ENCODE data around the gene S100A14. TPM values are rescaled to one million over a fixed set of nuclear protein-coding genes. Genes with fewer than 3 reads are reported as not detected.

Gene S100A14
- polyA plus RNA-seq (ENCODE audit: insufficient read length in 4 of 4) = 10 to 100 TPM in 3 of 4 donors, under 1 TPM in 1; 0.96 to 29.2 (median 18.9) TPM

GRCh38 chr1:153616144-153616916, at the start of gene S100A14:
Gene S100A14 (minus strand): TSS chr1:153616325. CDS start chr1:153615858, 467 bp downstream.
- DNase-seq (ENCODE audit: low read depth in 4 of 4, low spot score in 3 of 4) = no peak

DNA sequence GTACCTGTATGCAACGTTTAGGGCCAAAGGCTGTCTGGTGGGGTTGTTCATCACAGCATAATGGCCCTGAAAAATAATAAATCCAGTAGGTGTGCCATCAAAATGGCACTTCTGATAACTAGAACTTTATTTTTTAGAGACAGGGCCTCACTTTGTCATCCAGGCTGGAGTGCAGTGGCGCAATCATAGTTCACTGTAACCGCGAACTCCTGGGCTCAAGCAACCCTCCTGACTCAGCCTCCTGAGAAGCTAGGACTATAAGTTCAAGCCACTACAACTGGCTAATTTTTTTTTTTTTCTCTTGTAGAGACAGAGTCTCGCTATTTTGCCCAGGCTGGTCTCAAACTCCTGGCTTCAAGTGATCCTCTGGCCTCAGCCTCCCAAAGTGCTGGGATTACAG, 47.1 kb upstream of the S100A14 start:
- no peak for DNase-seq (ENCODE audit: low read depth in 4 of 4, low spot score in 3 of 4)

DNA sequence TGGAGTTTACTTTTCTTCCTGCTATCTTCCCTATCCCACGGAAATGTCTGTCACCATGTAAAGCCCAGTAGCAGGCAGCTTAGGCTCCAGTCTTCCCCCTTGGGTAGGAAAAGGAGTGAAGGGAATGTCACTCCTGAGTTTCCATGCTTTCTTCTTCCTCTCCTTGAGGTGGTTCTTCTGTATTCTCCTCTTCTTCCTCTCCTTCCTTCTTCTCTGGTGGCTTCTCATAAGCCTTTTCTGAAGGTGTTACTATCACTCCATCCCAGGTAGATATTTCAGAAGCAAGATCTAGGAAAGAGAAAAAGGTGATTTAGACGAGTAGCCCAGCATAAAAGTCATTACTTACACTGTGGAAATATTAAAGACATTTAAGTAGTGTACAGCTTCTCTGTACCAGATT, 46.1 kb upstream of the S100A14 start:
- DNase-seq (ENCODE audit: low read depth in 4 of 4, low spot score in 3 of 4) = no peak

- DNase-seq (ENCODE audit: low read depth in 4 of 4, low spot score in 3 of 4) = no peak
Observed at GRCh38 chr1:153661111-153661708, 45.1 kb upstream of the S100A14 start.

GRCh38 chr1:153659656-153660055, 43.5 kb upstream of the S100A14 start:
- DNase-seq (ENCODE audit: low read depth in 4 of 4, low spot score in 3 of 4) = no peak

GRCh38 chr1:153659175-153659534, 43.0 kb upstream of the S100A14 start:
- no peak for DNase-seq (ENCODE audit: low read depth in 4 of 4, low spot score in 3 of 4)

DNA sequence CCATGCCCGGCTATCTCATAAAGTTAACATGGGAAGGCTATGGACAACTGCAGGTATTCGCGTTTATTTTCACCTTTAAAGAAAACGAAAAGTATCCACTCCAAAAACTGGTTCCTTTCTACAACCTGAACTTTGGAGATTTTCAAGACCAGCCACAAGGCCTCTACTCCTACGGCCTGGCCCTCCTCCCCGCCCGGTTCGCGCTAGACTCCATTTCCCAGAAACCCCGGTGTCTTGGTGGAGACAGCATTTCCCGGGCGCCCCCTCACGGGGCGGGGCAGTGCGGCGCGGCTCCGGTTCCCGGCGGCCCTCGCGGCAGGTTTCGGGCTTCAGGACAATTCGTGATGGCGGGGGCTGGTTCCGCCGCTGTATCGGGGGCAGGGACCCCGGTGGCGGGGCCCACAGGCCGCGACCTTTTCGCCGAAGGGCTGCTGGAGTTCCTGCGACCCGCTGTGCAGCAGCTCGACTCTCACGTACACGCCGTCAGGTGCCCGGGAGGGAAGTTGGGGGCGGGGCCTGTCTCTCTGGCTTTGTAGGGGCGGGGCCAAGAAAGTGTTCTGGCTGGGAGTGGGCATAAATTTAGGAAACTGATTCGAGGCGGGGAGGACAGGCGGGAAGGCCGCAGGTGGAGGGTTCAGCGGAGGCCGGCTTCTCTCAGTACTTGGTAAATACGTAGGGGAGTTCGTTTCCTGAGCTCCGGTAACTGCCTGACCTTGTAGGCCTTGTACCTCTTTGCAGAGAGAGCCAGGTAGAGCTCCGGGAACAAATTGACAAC, 42.5 kb upstream of the S100A14 start, which contains the start of gene SNAPIN:
TSS of gene SNAPIN (plus strand) at position 304 of the 775 bp plus-strand sequence. CDS start at position 345, 41 bp downstream.
- peak in 3 of 4 donors; percentile 69 to 81 (median 80) for DNase-seq (ENCODE audit: low read depth in 4 of 4, low spot score in 3 of 4)

DNA sequence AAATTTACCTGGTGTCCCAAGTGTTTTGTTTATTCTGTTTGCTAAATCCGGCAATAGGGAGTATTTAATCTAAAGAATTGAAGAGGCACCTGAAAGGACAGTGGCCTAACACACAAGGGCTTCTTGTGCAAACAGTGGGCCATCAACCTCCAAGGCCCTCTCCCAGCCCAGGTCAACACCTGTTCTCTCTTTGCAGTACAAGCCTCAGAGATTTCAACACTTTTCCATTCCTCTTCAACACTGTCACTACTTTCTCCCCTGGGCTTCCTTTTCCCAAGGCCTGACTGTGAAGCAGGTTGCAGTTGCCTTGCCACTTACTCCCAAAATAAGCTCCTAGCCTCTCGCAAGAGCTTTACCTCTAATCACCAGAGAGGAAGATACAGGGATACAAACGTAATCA, 39.2 kb upstream of the S100A14 start:
- DNase-seq (ENCODE audit: low read depth in 4 of 4, low spot score in 3 of 4) = no peak

DNA sequence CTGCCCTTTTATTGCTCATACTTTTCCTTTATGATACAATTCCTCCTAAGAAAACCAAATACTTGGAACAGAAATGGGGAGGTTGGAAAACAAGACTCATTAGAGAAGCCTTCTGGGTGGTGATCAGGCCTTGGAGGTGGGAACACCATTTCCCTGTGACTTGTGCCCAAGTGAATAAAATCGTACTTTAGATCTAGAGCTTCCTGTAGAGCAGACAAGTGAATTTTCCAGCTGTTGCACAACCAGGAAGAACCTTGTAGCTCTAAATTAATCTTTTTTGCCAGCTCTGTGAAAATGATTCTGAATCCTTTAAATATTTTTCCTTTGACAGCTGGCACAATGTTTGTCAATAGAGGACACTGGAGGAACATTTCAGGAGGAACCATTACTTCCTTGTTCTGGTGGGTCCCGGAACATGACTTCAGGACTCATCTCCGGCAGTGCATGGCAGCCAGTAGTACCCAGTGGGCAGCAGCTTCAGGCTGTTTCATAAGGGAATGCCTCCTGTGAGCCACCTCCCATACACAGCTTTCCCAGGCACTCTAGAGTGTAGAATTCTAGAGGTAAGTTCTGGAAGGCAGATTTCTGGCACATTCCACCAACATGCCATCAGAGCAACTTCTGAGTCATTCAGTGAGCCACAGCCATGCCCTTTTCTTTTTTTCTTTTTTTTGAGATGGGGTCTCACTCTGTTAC, 36.8 kb upstream of the S100A14 start:
- no peak for DNase-seq (ENCODE audit: low read depth in 4 of 4, low spot score in 3 of 4)

- no peak for DNase-seq (ENCODE audit: low read depth in 4 of 4, low spot score in 3 of 4)
Observed at GRCh38 chr1:153651771-153652170, 35.6 kb upstream of the S100A14 start.

DNA sequence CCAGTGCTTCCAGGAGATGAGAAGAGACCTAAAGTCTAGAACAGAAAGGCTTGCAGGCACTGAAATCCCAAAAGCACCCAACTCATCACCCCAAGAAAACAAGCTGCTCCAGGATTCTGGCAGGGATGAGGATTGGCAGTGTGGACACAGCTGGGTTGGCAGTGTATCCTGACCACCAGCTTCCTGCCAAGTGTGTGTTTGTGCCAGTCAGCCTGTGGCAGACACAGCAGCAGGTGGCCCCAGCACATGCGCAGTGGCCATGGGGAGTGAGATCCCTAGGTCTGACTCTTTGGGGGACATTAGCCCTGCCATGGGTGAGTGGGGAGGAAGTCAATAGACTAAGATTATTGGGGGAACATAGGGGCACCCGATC, 33.7 kb upstream of the S100A14 start:
- DNase-seq (ENCODE audit: low read depth in 4 of 4, low spot score in 3 of 4) = no peak

DNA sequence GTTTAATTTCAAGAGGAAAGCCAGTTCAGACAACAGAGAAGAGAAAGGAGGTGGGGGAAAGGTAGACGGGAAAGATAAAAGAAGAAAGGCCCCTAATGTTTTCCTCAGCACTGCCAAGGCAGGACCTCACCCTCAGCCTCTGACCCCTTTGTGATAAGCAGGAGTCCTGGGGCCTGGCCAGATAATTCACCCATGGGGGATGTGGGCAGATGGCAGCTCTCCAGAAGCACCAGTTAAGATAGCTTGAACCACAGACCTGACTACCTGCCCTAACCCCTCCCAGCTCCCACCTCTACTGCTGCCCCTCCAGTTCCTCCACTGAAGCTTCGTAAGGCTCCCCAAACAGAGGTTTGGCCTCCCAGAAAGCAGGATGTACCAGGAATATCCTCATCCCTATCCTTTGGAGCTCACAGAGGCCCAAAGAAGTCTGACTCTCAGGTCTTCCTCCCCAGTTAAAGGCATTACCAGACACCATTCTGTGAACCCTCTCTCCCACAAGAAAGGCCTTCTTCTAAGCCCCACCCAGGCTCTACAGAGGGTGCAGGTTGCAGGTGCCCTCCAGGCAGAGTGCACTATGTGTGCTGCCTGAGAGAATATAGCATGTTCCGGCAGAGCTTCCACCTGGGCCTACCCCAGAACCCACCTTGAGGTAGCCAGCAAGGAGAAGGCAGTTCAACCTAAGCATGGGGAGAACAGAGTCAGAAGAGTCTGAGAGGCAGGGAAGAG, 33.2 kb upstream of the S100A14 start:
- no peak for DNase-seq (ENCODE audit: low read depth in 4 of 4, low spot score in 3 of 4)

DNA sequence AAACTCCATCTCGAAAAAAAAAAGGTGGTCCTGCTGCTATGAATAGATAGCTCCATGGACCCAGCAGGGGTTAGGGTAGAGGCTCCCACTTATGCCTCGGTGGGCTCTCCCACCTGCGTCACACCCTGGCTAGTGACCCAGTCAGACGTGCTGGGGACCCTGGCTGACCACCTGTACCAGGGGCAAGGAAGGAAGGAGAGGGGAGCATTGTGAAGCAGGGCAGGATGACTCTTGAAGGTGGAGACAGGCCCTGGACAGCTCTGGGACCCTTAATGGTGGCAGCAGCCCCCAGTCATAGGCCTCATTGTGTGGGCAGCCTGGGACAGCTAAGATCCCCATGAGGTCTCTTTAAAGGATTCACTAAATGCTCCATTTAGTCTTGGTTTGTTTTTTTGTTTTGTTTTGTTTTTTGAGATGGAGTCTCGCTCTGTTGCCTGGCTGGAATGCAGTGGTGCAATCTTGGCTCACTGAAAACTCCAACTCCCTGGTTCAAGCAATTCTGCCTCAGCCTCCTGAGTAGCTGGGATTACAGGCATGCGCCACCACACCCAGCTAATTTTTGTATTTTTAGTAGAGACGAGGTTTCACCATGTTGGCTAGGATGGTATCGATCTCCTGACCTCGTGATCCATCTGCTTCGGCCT, 32.0 kb upstream of the S100A14 start:
- DNase-seq (ENCODE audit: low read depth in 4 of 4, low spot score in 3 of 4) = no peak

GRCh38 chr1:153647346-153647714, 31.2 kb upstream of the S100A14 start:
- no peak for DNase-seq (ENCODE audit: low read depth in 4 of 4, low spot score in 3 of 4)

GRCh38 chr1:153646672-153647345, 30.7 kb upstream of the S100A14 start:
- no peak for DNase-seq (ENCODE audit: low read depth in 4 of 4, low spot score in 3 of 4)

- no peak for DNase-seq (ENCODE audit: low read depth in 4 of 4, low spot score in 3 of 4)
Observed at GRCh38 chr1:153643816-153644215, 27.7 kb upstream of the S100A14 start.

DNA sequence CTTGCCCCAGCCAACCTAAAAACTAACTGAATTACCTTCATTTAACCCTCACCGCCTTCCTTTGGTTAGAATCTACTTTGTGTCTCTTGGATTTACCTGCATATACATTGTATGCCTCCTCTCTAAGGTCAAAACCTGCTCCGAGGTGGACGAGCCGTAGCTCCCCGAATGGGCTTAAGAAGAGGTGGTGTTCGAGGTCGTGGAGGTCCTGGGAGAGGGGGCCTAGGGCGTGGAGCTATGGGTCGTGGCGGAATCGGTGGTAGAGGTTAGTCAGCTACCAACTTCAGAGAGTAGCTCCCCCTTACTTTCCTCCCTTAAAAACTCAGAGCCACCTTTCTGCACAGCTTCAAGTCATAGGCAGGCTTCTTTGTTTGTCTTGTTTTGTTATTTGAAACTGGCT, 27.0 kb upstream of the S100A14 start:
- no peak for DNase-seq (ENCODE audit: low read depth in 4 of 4, low spot score in 3 of 4)

- DNase-seq (ENCODE audit: low read depth in 4 of 4, low spot score in 3 of 4) = no peak
Observed at GRCh38 chr1:153642161-153642560, 26.0 kb upstream of the S100A14 start.

DNA sequence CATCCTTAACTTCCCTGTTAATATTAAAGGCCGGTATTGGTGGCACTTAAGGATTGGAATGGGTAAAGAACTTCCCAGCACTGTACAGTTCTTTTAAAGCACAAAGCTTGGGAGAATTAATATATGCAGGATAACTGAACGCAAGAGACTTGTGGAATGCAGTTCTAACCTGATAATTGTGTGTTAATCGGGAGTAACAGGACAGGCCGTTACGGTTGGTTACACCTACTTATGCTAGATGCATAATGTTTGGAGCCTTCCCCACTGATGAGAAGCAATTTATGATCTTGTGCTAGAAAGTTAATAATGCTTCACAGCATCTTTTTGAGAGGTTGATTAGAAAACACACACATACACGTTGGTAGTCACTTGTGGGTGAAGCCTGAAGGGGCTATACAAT, 24.7 kb upstream of the S100A14 start:
- DNase-seq (ENCODE audit: low read depth in 4 of 4, low spot score in 3 of 4) = no peak

Measured in left renal pelvis (tissue), 4 donors.